HCT116 (cell line): Measurements from ENCODE around the gene ACOT12. TPM values are rescaled to one million over a fixed set of nuclear protein-coding genes. Genes with fewer than 3 reads are reported as not detected.

Source experiments
- ATAC-seq: fragments of 200-7000 bp; cut with Tn5 transposase; 2 replicates; pipeline ENCODE4 v1.9.1; 2020; ENCODE audit warnings: mild to moderate bottlenecking, moderate library complexity
- BruUV-seq: library from RNA; stranded (reverse); fragments of 400-500 nt; replicated peaks from 2 replicates; lab custom pipeline; 2021; lab: Mats Ljungman, UMichigan
- CTCF ChIA-PET: fragments of 300-600 bp; sonication (Branson Sonifier 250); formaldehyde crosslinking; loops from one replicate; lab custom pipeline; 2021; ENCODE audit warnings: antibody characterized with exemption; lab: Charles Lee
- POLR2A ChIA-PET: fragments of 300-600, 350-600 bp; sonication (Branson Sonifier 250); formaldehyde crosslinking; loops from one replicate; lab custom pipeline; 2021; ENCODE audit warnings: antibody characterized with exemption; lab: Charles Lee
- RAD21 ChIA-PET, 2 experiments: fragments of 300-600 bp; sonication (Branson Sonifier 250); formaldehyde crosslinking; loops; one replicate each; lab custom pipeline; 2023; ENCODE audit warnings: low total read pairs in 2 of 2; ENCODE audit not compliant: uncharacterized antibody in 2 of 2, unreplicated experiment in 2 of 2, low non-redundant PET in 1 of 2; lab: Charles Lee
- DNase-seq: peaks from one replicate; pipeline ENCODE4 v3.0.0-alpha.2; 2010; ENCODE audit warnings: low read depth, low spot score
- H2AFZ ChIP-seq: fragments of 200-600 bp; shearing (Covaris generic), sonication (generic); 2 replicates; pipeline ENCODE4 v1.6.1; 2017; ENCODE audit warnings: low read depth, mixed run types, mixed read lengths, antibody characterized with exemption, low read length; ENCODE audit not compliant: poor library complexity, severe bottlenecking
- H3K27ac ChIP-seq: 2 replicates; pipeline ENCODE4 v1.5.1; 2012; ENCODE audit warnings: low read depth, low read length
- H3K27me3 ChIP-seq: fragments of 200-600 bp; sonication (generic); 2 replicates; pipeline ENCODE4 v1.6.1; 2016; ENCODE audit warnings: mixed run types, low read length, mixed read lengths; ENCODE audit not compliant: insufficient read depth
- H3K36me3 ChIP-seq, 2 experiments: fragments of 200-500 bp in 1 of 2; fragments of 200-600 bp in 1 of 2; sonication (Bioruptor generic) in 1 of 2; sonication (generic) in 1 of 2; 2 replicates each; pipeline versions ENCODE4 v1.5.1 to v1.6.1; 2014 to 2016; ENCODE audit warnings: low read length in 2 of 2, inconsistent platforms in 1 of 2, mixed read lengths in 1 of 2, mixed run types in 1 of 2; ENCODE audit not compliant: insufficient read depth in 2 of 2, control insufficient read depth in 1 of 2
- H3K4me1 ChIP-seq, 2 experiments: fragments of 200-600 bp in 1 of 2; sonication (generic) in 1 of 2; 2 replicates each; pipeline versions ENCODE4 v1.5.1 to v1.6.1; 2012 to 2017; ENCODE audit warnings: low read length in 2 of 2, inconsistent platforms in 1 of 2, mild to moderate bottlenecking in 1 of 2, mixed read lengths in 1 of 2, mixed run types in 1 of 2, moderate library complexity in 1 of 2; ENCODE audit not compliant: insufficient read depth in 2 of 2, control insufficient read depth in 1 of 2
- H3K4me2 ChIP-seq: fragments of 200-600 bp; sonication (generic); 2 replicates; pipeline ENCODE4 v1.6.1; 2017; ENCODE audit warnings: mixed run types, low read length, mixed read lengths
- H3K4me3 ChIP-seq, 2 experiments: fragments of 200-600 bp in 1 of 2; sonication (generic) in 1 of 2; replicated peaks in 1 of 2; 2 replicates each; pipeline ENCODE4 v1.5.1; 2011 to 2016; ENCODE audit warnings: low read length in 2 of 2, control low read depth in 1 of 2, low read depth in 1 of 2, mild to moderate bottlenecking in 1 of 2, mixed read lengths in 1 of 2, mixed run types in 1 of 2
- H3K79me2 ChIP-seq: fragments of 200-600 bp; sonication (generic); 2 replicates; pipeline ENCODE4 v1.6.1; 2017; ENCODE audit warnings: mild to moderate bottlenecking, mixed run types, low read length, moderate library complexity, mixed read lengths; ENCODE audit not compliant: insufficient read depth
- H3K9ac ChIP-seq: fragments of 200-600 bp; sonication (generic); 2 replicates; pipeline ENCODE4 v1.6.1; 2016; ENCODE audit warnings: low read length, mixed read lengths
- H3K9me2 ChIP-seq: fragments of 200-600 bp; sonication (generic), shearing (Covaris generic); 2 replicates; pipeline ENCODE4 v1.6.1; 2017; ENCODE audit warnings: mixed run types, mild to moderate bottlenecking, moderate library complexity; ENCODE audit not compliant: insufficient read depth
- H3K9me3 ChIP-seq, 2 experiments: fragments of 200-500 bp in 1 of 2; fragments of 200-600 bp in 1 of 2; sonication (Bioruptor generic) in 1 of 2; sonication (generic) in 1 of 2; 2 replicates each; pipeline ENCODE4 v1.6.1; 2014 to 2017; ENCODE audit warnings: low read length in 2 of 2, mixed read lengths in 2 of 2, inconsistent platforms in 1 of 2, low read depth in 1 of 2, mild to moderate bottlenecking in 1 of 2, mixed run types in 1 of 2, moderate library complexity in 1 of 2; ENCODE audit not compliant: control insufficient read depth in 1 of 2, insufficient read depth in 1 of 2
- H4K20me1 ChIP-seq: fragments of 200-600 bp; sonication (generic), shearing (Covaris generic); 2 replicates; pipeline ENCODE4 v1.6.1; 2017; ENCODE audit warnings: mixed run types, mild to moderate bottlenecking, moderate library complexity; ENCODE audit not compliant: insufficient read depth
- CTCF ChIP-seq, 3 experiments: fragments of 200-600 bp in 1 of 3; sonication (generic) in 1 of 3; IDR thresholded peaks in 2 of 3; conservative IDR thresholded peaks in 1 of 3; 2 replicates each; pipeline ENCODE4 v1.5.1; 2012 to 2017; ENCODE audit warnings: low read depth in 2 of 3, low read length in 2 of 3, antibody characterized with exemption in 1 of 3, borderline replicate concordance in 1 of 3, control low read depth in 1 of 3, mild to moderate bottlenecking in 1 of 3, mixed read lengths in 1 of 3, mixed run types in 1 of 3, moderate library complexity in 1 of 3; ENCODE audit not compliant: insufficient read depth in 1 of 3
- EGR1 ChIP-seq: IDR thresholded peaks from 2 replicates; pipeline ENCODE4 v1.6.1; 2012; ENCODE audit warnings: low read depth
- ELF1 ChIP-seq: IDR thresholded peaks from 2 replicates; pipeline ENCODE4 v1.6.1; 2012; ENCODE audit warnings: low read depth, borderline replicate concordance
- EZH2 ChIP-seq: fragments of 200-600 bp; sonication (generic); IDR thresholded peaks from 2 replicates; pipeline ENCODE4 v1.6.1; 2017; ENCODE audit warnings: antibody characterized with exemption, mixed run types
- FOSL1 ChIP-seq: IDR thresholded peaks from 2 replicates; pipeline ENCODE4 v1.6.1; 2012; ENCODE audit warnings: low read depth
- MAX ChIP-seq: IDR thresholded peaks from 2 replicates; pipeline ENCODE4 v1.6.1; 2012
- REST ChIP-seq: IDR thresholded peaks from 2 replicates; pipeline ENCODE4 v1.6.1; 2012; ENCODE audit warnings: low read depth
- SRF ChIP-seq: IDR thresholded peaks from 2 replicates; pipeline ENCODE4 v1.6.1; 2012; ENCODE audit warnings: low read depth
- TCF7L2 ChIP-seq: IDR thresholded peaks from 2 replicates; pipeline ENCODE4 v1.7.0; 2011; ENCODE audit warnings: borderline replicate concordance, inconsistent platforms; ENCODE audit not compliant: insufficient read depth, insufficient read length; ENCODE audit errors: extremely low read depth
- ZFX ChIP-seq: fragments of 450-650 bp; IDR thresholded peaks from 2 replicates; pipeline ENCODE4 v1.6.1; 2017
- ZNF274 ChIP-seq: fragments of 200-500 bp; sonication (Bioruptor generic); IDR thresholded peaks from 2 replicates; pipeline ENCODE4 v1.6.1; 2014; ENCODE audit warnings: mild to moderate bottlenecking, low read depth, low read length, inconsistent platforms
- intact Hi-C: fragments of 100-400 bp; cut with micrococcal nuclease; formaldehyde crosslinking; loops from 2 replicates; pipeline ENCODE4 v1.10.0; 2022
- total RNA-seq: library from RNA; stranded (reverse); gene quantifications from one replicate; pipeline ENCODE4 v1.2.1, GENCODE V29; 2021; ENCODE audit not compliant: unreplicated experiment

ACOT12 gene
- total RNA-seq, 1 experiment from 2014 or later = not detected

- CTCF ChIA-PET = no interaction called here
Observed at GRCh38 chr5:81363093-81363871, 30.7 kb downstream of the ACOT12 start.

More at GRCh38 chr5:81363093-81363871, 30.7 kb downstream of the ACOT12 start:
- Histone ChIP-seq H3K36me3 (no peaks in the 10 kb centered on the region), H3K27ac (no peak overlapping the region), H3K9ac (no peak overlapping the region), H4K20me1 (no peaks in the 10 kb centered on the region), H2AFZ (no peak overlapping the region), H3K79me2 (no peaks in the 10 kb centered on the region), H3K4me3 (no peak overlapping the region), H3K9me3 (no peaks in the 10 kb centered on the region), H3K9me2 (no peaks in the 10 kb centered on the region), H3K27me3 (no peaks in the 10 kb centered on the region), H3K4me2 (no peak overlapping the region), H3K4me1 (peaks cover 0 to 7% of the 10 kb centered on the region in 2 experiments; a peak in 1 of 4 replicates)
- intact Hi-C loops = no loop called here
- ATAC-seq (no peak), DNase-seq (no peak)
- RAD21 ChIA-PET = no interaction called here
- no TSS peak for BruUV-seq
- TF ChIP-seq ELF1 (no peak), REST (no peak), ZFX (no peak), FOSL1 (no peak), EGR1 (no peak), SRF (no peak), MAX (no peak), EZH2 (no peak), ZNF274 (no peak), TCF7L2 (no peak), CTCF (IDR thresholded peaks at IDR 0.05 in 2 of 3, conservative IDR thresholded peaks at IDR 0.05 in 1 of 3; ENCODE audit: borderline replicate concordance in 1 of 3, insufficient read depth in 1 of 3, low read depth in 2 of 3, low read length in 2 of 3) (no peak)
- POLR2A ChIA-PET = no interaction called here
